Measurements from ENCODE around the gene DOLPP1. TPM values are rescaled to one million over a fixed set of nuclear protein-coding genes. Genes with fewer than 3 reads are reported as not detected.

DOLPP1 gene
- total RNA-seq, 1 donor = 12.4 TPM

DNA sequence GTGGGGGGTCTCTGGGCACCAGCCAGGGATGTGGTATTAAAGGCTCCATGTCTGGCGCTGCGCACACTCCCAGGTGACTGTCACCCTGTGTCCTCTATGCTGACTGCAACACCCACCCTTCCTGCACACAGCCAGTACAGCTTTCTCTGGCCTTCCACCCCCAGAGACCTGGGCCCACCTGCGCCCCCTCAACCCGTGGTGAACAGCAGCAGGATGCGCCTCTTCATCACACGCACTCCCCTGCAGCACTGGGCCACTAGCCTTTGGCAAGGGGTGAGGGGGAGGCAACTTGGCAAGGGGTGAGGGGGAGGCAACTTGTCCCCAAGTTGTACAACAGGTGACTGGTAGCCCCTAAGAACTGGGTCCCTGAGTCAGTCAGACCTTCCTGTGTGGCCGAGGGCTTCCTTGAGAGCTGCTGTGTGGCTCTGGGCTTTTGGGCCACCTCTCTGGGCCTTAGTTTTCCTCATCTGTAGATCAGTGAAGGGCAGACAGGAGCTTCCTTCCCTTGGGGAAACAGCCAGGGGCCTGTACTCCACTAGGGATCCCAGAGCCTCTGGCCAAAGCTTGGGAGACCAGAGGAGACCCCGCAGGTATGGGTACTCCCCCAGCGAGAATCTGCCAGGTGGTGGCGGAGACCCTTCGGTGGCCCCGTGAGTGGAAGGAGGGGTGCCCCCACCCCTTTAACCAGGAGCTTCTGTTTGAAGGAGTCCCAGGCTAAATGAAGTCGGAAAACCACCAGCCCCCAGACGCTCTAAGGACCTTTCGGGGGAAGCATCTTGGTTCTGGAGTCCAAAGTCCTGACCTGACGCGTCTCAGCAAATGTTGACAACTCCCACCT lies 25.2 kb downstream of the DOLPP1 start:
- DNase-seq (ENCODE audit: low read depth) = no peak
- TF ChIP-seq CTCF (IDR thresholded peaks at IDR 0.05; ENCODE audit: insufficient read depth, low read length) = no peak
- no peak overlapping the region for H3K4me3 ChIP-seq (ENCODE audit: low read depth, low read length)

GRCh38 chr9:129107651-129108050 lies 26.7 kb downstream of the DOLPP1 start:
- H3K4me3 ChIP-seq (ENCODE audit: low read depth, low read length) = no peak overlapping the region
- no peak for TF ChIP-seq CTCF (IDR thresholded peaks at IDR 0.05; ENCODE audit: insufficient read depth, low read length)
- no peak for DNase-seq (ENCODE audit: low read depth)

- no peak for TF ChIP-seq CTCF (IDR thresholded peaks at IDR 0.05; ENCODE audit: insufficient read depth, low read length)
- no peak overlapping the region for H3K4me3 ChIP-seq (ENCODE audit: low read depth, low read length)
- DNase-seq (ENCODE audit: low read depth) = no peak
Observed at GRCh38 chr9:129108083-129108804, 27.3 kb downstream of the DOLPP1 start.

DNA sequence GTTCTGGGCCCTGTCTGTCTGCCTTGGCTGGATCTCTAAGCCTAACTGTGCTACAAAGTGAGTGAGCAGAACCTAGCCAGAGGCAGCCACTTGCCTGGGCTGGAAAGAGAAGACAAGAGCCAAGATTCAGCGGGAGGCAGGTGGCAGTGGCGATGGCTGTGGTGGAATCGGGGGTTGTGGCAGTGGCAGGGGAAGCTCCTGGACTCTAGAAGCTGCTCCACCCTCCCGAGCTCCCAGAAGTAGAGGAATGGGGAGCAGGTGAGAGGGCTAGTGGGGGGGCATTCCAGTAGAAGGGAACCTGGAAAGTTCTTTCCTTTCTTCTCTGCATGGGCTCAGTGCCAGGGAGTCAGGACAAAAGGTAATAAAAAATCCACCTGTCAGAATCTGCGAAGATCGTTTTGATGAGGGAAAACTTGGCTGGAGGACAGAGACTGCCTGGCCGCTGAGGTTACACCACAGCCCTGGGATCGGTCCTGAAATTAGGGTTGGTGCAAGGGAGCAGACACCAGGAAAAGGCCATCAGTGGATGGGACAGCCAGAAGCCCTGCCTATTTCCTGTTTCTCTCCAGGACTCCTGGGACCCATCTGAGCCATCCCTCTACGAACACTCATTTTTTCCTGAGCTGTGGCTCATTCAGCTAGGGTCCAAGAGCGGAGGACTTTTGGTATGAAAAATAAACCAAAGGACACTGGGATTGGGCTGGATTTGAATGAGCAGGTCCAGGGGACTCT lies 28.1 kb downstream of the DOLPP1 start:
- no peak for DNase-seq (ENCODE audit: low read depth)
- peak overlapping the region; percentile 80 for H3K4me3 ChIP-seq (ENCODE audit: low read depth, low read length)
- no peak for TF ChIP-seq CTCF (IDR thresholded peaks at IDR 0.05; ENCODE audit: insufficient read depth, low read length)

GRCh38 chr9:129109537-129109903 lies 28.6 kb downstream of the DOLPP1 start:
- DNase-seq (ENCODE audit: low read depth) = peak; percentile 20
- TF ChIP-seq CTCF (IDR thresholded peaks at IDR 0.05; ENCODE audit: insufficient read depth, low read length) = peak; percentile 6
- peak overlapping the region; percentile 80 for H3K4me3 ChIP-seq (ENCODE audit: low read depth, low read length)

DNA sequence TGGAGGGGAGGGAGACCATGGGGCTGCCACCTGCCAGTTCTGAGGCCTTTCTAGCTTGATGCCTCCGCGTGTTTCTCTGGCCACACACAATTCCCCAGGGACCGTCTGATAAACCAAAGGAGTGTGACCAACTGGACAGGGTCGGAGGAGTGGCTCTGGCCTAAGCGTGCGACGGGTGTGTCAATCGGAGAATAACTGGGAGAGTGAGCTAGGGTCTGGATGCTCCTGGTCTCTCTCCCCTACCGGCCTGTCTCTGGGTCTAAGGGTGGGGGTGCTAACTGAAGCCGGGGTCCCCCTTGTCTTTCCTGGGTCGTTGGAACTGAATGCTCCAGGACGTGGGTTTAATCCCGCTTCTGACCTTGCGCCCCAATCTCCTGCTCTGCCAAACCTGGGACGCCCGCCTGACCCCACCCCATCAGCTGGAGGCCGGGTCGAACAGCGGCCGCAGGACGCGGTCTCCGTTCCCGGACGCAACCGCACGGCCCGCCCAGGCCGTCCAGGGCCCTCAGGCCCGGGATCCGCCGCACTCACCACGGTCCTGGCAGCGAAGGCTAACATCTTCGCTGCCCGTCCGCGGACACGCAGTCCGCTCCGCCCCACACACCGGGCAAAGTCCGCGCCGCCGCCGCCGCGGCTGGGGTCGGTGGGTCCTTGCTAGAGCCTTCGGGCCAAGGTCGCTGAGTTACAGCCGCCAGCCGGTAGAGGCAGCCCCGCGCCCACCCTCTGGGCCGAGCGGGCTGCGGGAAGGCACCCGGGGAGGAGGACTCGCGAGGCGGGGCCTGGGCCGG lies 29.2 kb downstream of the DOLPP1 start:
- H3K4me3 ChIP-seq (ENCODE audit: low read depth, low read length) = peak overlapping the region; percentile 80
- TF ChIP-seq CTCF (IDR thresholded peaks at IDR 0.05; ENCODE audit: insufficient read depth, low read length) = no peak
- DNase-seq (ENCODE audit: low read depth) = peak; percentile 31
